SK-N-SH (cell line): Measurements from ENCODE around the gene CDH4. TPM values are rescaled to one million over a fixed set of nuclear protein-coding genes. Genes with fewer than 3 reads are reported as not detected.

Experiments
- CTCF ChIA-PET: fragments of 300-600, 350-600 bp; formaldehyde crosslinking; extraction: SDS; loops from one replicate; lab custom pipeline; 2021; lab: Yijun Ruan, JAX
- POLR2A ChIA-PET: fragments of 350-600 bp; sonication (Branson Sonifier 250); formaldehyde crosslinking; extraction: SDS; loops from one replicate; lab custom pipeline; 2020; ENCODE audit warnings: antibody characterized with exemption, inconsistent platforms; lab: Yijun Ruan, JAX
- DNase-seq: peaks from one replicate; pipeline ENCODE4 v3.0.0; 2012
- H2AFZ ChIP-seq: fragments of 200-600 bp; sonication (generic); 2 replicates; pipeline ENCODE4 v1.8.1; 2016; ENCODE audit warnings: antibody characterized with exemption, mild to moderate bottlenecking, low read depth
- H3F3A ChIP-seq: fragments of 200-600 bp; sonication (generic); replicated peaks from 2 replicates; pipeline ENCODE3; 2016; ENCODE audit warnings: antibody characterized with exemption, mild to moderate bottlenecking; ENCODE audit not compliant: insufficient read depth
- H3K27ac ChIP-seq, 2 experiments: fragments of 200-500 bp in 1 of 2; fragments of 200-600 bp in 1 of 2; sonication (Bioruptor generic) in 1 of 2; sonication (generic), shearing (Covaris generic) in 1 of 2; 2 replicates each; pipeline versions ENCODE4 v1.5.1 to v1.6.1; 2014 to 2016; ENCODE audit warnings: low read depth in 2 of 2, inconsistent platforms in 1 of 2, low read length in 1 of 2, mild to moderate bottlenecking in 1 of 2, mixed read lengths in 1 of 2
- H3K27me3 ChIP-seq: fragments of 200-600 bp; sonication (generic), shearing (Covaris generic); 2 replicates; pipeline ENCODE4 v1.6.1; 2016; ENCODE audit warnings: mixed run types; ENCODE audit not compliant: insufficient read depth
- H3K36me3 ChIP-seq, 2 experiments: fragments of 200-500 bp in 1 of 2; fragments of 200-600 bp in 1 of 2; sonication (Bioruptor generic) in 1 of 2; sonication (generic) in 1 of 2; replicated peaks in 1 of 2; 2 replicates each; pipeline versions ENCODE3 to v1.5.1; 2014 to 2016; ENCODE audit warnings: low read length in 1 of 2, mild to moderate bottlenecking in 1 of 2; ENCODE audit not compliant: insufficient read depth in 2 of 2, control insufficient read depth in 1 of 2
- H3K4me1 ChIP-seq, 2 experiments: fragments of 200-500 bp in 1 of 2; fragments of 200-600 bp in 1 of 2; sonication (Bioruptor generic) in 1 of 2; sonication (generic), shearing (Covaris generic) in 1 of 2; 2 replicates each; pipeline versions ENCODE4 v1.5.1 to v1.6.1; 2014 to 2016; ENCODE audit warnings: low read depth in 1 of 2, low read length in 1 of 2, mixed run types in 1 of 2; ENCODE audit not compliant: insufficient read depth in 2 of 2, control insufficient read depth in 1 of 2
- H3K4me2 ChIP-seq: fragments of 200-600 bp; sonication (generic), shearing (Covaris generic); 2 replicates; pipeline ENCODE4 v1.6.1; 2017; ENCODE audit warnings: mixed run types
- H3K4me3 ChIP-seq, 2 experiments: fragments of 200-500 bp in 1 of 2; fragments of 200-600 bp in 1 of 2; sonication (Bioruptor generic) in 1 of 2; sonication (generic), shearing (Covaris generic) in 1 of 2; 2 replicates each; pipeline versions ENCODE4 v1.5.1 to v1.8.1; 2014 to 2016; ENCODE audit warnings: low read depth in 2 of 2, inconsistent platforms in 1 of 2, low read length in 1 of 2, mild to moderate bottlenecking in 1 of 2, mixed read lengths in 1 of 2, moderate library complexity in 1 of 2
- H3K79me2 ChIP-seq: fragments of 200-600 bp; sonication (generic); 2 replicates; pipeline ENCODE4 v1.8.1; 2017; ENCODE audit warnings: mild to moderate bottlenecking; ENCODE audit not compliant: insufficient read depth
- H3K9ac ChIP-seq: fragments of 200-600 bp; sonication (generic); 2 replicates; pipeline ENCODE4 v1.6.1; 2017; ENCODE audit warnings: mixed run types
- H3K9me2 ChIP-seq: fragments of 200-600 bp; sonication (generic); 2 replicates; pipeline ENCODE4 v1.6.1; 2017; ENCODE audit warnings: mixed run types
- H3K9me3 ChIP-seq: fragments of 200-600 bp; sonication (generic); 2 replicates; pipeline ENCODE4 v1.6.1; 2017; ENCODE audit warnings: mixed run types, mild to moderate bottlenecking, moderate library complexity
- H4K20me1 ChIP-seq: fragments of 200-600 bp; sonication (generic); 2 replicates; pipeline ENCODE4 v1.6.1; 2017; ENCODE audit warnings: mild to moderate bottlenecking, mixed run types; ENCODE audit not compliant: insufficient read depth
- CHD2 ChIP-seq: fragments of 150-350 bp; IDR thresholded peaks from 2 replicates; pipeline ENCODE4 v1.6.1; 2018; ENCODE audit warnings: low read length; ENCODE audit not compliant: partially characterized antibody
- ELF1 ChIP-seq: IDR thresholded peaks from 2 replicates; pipeline ENCODE4 v1.4.0; 2012
- FOSL2 ChIP-seq: IDR thresholded peaks from 2 replicates; pipeline ENCODE4 v1.4.0; 2012; ENCODE audit warnings: low read depth, mild to moderate bottlenecking, moderate library complexity, borderline replicate concordance
- FOXJ3 ChIP-seq: sonication (generic); formaldehyde crosslinking; IDR thresholded peaks from 2 replicates; pipeline ENCODE4 v1.5.1; 2020; ENCODE audit warnings: mild to moderate bottlenecking, missing genetic modification reagents
- MXI1 ChIP-seq: IDR thresholded peaks from 2 replicates; pipeline ENCODE4 v1.6.1; 2012; ENCODE audit warnings: mild to moderate bottlenecking, low read depth, low read length, improper control_type of control experiment
- RAD21 ChIP-seq: IDR thresholded peaks from 2 replicates; pipeline ENCODE4 v1.6.1; 2012; ENCODE audit warnings: mild to moderate bottlenecking, low read length
- RCOR1 ChIP-seq: fragments of 150-350 bp; IDR thresholded peaks from 2 replicates; pipeline ENCODE4 v1.6.1; 2017; ENCODE audit warnings: antibody characterized with exemption, low read length
- SIN3A ChIP-seq: IDR thresholded peaks from 2 replicates; pipeline ENCODE4 v1.6.1; 2012; ENCODE audit warnings: low read depth, mild to moderate bottlenecking, low read length, moderate library complexity, borderline replicate concordance
- TAF1 ChIP-seq: IDR thresholded peaks from 2 replicates; pipeline ENCODE4 v1.6.1; 2012; ENCODE audit warnings: low read depth, mild to moderate bottlenecking, low read length, moderate library complexity, borderline replicate concordance
- TCF12 ChIP-seq: IDR thresholded peaks from 2 replicates; pipeline ENCODE4 v1.4.0; 2012
- WGBS: methylation state at CpG from one replicate; pipeline ENCODE4 v1.1.6; 2017; ENCODE audit warnings: low lambda C conversion rate; 5-methylcytosine and 5-hydroxymethylcytosine counted together
- polyA plus RNA-seq, 3 experiments: library from polyadenylated mRNA; depleted of rRNA; stranded (reverse); fragments of >200 nt; gene quantifications; 2 replicates each; pipeline ENCODE4 v1.2.3, GENCODE V29; 2012
- TF ChIP-seq, protein P1 (sequence below): fragments of 150-350 bp; IDR thresholded peaks from 2 replicates; pipeline ENCODE4 v1.6.1; 2016; ENCODE audit warnings: mild to moderate bottlenecking, low read depth, low read length
- TF ChIP-seq, protein P2 (sequence below): fragments of 150-350 bp; IDR thresholded peaks from 2 replicates; pipeline ENCODE4 v1.6.1; 2017; ENCODE audit warnings: antibody characterized with exemption, low read length, low read depth, borderline replicate concordance
- TF ChIP-seq, protein P3 (sequence below): IDR thresholded peaks from 2 replicates; pipeline ENCODE4 v1.4.0; 2012; ENCODE audit warnings: low read depth
- TF ChIP-seq, protein P4 (sequence below): IDR thresholded peaks from 2 replicates; pipeline ENCODE4 v1.4.0; 2012; ENCODE audit warnings: low read depth, borderline replicate concordance

CDH4 gene
- polyA plus RNA-seq, 1 of the 3 experiments (the other 2 are of a cell fraction): not detected

DNA sequence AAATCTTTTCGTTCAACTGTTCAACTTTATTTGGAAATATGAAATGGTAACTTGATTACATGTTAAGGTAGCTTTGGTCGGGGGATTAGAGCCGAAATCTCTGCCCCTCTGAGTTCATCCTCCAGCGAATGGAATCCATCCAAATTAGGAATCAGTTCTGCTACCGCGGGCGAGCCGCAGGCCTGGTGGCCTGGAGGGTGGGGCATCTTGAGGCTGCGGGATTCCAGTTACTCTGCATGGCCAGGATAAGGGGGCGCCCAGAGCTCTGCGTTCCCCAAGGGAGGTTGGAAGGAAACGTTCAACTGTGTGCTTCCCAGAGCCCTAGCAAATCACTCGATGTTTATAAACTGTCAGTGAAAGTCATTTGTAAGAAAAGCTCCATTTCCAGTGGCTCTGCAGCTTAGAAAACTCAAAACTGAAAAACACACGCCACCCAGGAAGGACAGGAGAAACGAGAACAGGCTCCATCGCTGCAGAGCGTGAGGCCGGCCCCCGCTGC is 551.4 kb downstream of the CDH4 start:
- H3K9ac ChIP-seq: no peak overlapping the region
- H4K20me1 ChIP-seq: no peaks in the 10 kb centered on the region
- no peaks in the 10 kb centered on the region for H3K79me2 ChIP-seq
- 52% methylated on average over 19 of the region's 19 CpGs for WGBS
- no peaks in the 10 kb centered on the region for H3K36me3 ChIP-seq
- H3K27ac ChIP-seq: no peak overlapping the region
- no peak overlapping the region for H3K4me3 ChIP-seq
- H3K4me1 ChIP-seq: no peaks in the 10 kb centered on the region
- no peaks in the 10 kb centered on the region for H3F3A ChIP-seq
- no peak for DNase-seq
- ChIA-PET POLR2A (no interaction called here), CTCF (no interaction called here)
- no peak overlapping the region for H3K4me2 ChIP-seq
- TF ChIP-seq, protein P1, sequence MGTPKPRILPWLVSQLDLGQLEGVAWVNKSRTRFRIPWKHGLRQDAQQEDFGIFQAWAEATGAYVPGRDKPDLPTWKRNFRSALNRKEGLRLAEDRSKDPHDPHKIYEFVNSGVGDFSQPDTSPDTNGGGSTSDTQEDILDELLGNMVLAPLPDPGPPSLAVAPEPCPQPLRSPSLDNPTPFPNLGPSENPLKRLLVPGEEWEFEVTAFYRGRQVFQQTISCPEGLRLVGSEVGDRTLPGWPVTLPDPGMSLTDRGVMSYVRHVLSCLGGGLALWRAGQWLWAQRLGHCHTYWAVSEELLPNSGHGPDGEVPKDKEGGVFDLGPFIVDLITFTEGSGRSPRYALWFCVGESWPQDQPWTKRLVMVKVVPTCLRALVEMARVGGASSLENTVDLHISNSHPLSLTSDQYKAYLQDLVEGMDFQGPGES: no peak
- TF ChIP-seq TCF12 (no peak), RCOR1 (no peak), FOXJ3 (CRISPR knock-in tag) (no peak), CHD2 (no peak), ELF1 (no peak)
- TF ChIP-seq, protein P2, sequence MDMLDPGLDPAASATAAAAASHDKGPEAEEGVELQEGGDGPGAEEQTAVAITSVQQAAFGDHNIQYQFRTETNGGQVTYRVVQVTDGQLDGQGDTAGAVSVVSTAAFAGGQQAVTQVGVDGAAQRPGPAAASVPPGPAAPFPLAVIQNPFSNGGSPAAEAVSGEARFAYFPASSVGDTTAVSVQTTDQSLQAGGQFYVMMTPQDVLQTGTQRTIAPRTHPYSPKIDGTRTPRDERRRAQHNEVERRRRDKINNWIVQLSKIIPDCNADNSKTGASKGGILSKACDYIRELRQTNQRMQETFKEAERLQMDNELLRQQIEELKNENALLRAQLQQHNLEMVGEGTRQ: no peak
- H3K27me3 ChIP-seq: no peaks in the 10 kb centered on the region
- H2AFZ ChIP-seq: no peak overlapping the region
- no peaks in the 10 kb centered on the region for H3K9me2 ChIP-seq
- H3K9me3 ChIP-seq: no peaks in the 10 kb centered on the region

DNA sequence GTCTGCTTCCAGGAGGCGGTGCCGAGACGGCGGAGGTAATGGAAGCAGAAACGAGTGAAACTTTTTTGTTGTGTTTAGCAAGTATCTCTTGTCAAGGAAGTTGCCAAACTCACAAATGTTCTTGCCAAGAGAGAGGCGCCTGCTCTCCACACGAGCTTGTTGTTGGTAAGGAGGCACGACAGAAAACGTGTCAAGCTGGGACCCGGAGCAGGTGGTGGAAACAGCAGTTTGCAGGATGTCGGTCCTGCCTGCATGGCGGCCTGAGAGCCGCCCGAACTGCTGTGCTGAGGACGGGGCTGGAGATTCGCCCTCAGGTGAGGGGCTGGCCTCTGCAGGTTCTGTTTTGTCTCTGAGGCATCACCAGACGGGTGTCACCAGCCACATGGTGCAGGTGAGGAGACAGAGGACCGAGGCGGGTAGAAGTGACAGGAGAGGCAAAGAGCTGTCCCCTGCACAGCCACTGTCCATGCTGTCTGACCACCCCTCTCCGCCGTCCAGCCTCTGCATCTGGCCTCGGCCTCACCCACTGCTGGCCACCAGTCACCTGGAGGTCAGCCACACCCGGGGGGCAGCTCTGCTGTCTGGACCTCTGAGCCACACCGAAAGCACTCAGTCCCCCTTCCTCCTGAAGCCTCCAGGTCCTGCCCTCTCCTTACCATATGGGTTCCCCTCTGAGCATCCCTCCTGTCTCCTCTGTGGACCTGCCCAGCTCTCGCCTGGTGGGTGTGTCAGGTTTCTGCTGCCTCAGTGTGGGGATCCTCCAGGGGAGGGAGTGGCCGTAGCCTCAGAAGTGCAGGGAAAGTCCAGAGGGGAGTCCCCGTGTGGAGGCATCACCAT is 552.1 kb downstream of the CDH4 start:
- H3K4me1 ChIP-seq: no peaks in the 10 kb centered on the region
- H3K9me2 ChIP-seq: no peaks in the 10 kb centered on the region
- H2AFZ ChIP-seq: no peak overlapping the region
- H3K27ac ChIP-seq: no peak overlapping the region
- no peaks in the 10 kb centered on the region for H3K9me3 ChIP-seq
- no peaks in the 10 kb centered on the region for H3F3A ChIP-seq
- H3K79me2 ChIP-seq: no peaks in the 10 kb centered on the region
- H3K27me3 ChIP-seq: no peaks in the 10 kb centered on the region
- ChIA-PET POLR2A (no interaction called here), CTCF (no interaction called here)
- no peak overlapping the region for H3K9ac ChIP-seq
- no peak overlapping the region for H3K4me2 ChIP-seq
- WGBS: 39% methylated on average over 22 of the region's 27 CpGs
- no peaks in the 10 kb centered on the region for H4K20me1 ChIP-seq
- no peak for DNase-seq
- no peaks in the 10 kb centered on the region for H3K36me3 ChIP-seq
- H3K4me3 ChIP-seq: no peak overlapping the region
- no peak for TF ChIP-seq RAD21
- TF ChIP-seq, protein P3, sequence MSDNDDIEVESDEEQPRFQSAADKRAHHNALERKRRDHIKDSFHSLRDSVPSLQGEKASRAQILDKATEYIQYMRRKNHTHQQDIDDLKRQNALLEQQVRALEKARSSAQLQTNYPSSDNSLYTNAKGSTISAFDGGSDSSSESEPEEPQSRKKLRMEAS: no peak
- no peak for TF ChIP-seq TCF12
- TF ChIP-seq FOSL2: no peak
- TF ChIP-seq, protein P4, sequence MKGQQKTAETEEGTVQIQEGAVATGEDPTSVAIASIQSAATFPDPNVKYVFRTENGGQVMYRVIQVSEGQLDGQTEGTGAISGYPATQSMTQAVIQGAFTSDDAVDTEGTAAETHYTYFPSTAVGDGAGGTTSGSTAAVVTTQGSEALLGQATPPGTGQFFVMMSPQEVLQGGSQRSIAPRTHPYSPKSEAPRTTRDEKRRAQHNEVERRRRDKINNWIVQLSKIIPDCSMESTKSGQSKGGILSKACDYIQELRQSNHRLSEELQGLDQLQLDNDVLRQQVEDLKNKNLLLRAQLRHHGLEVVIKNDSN: no peak
- TF ChIP-seq SIN3A: no peak
- TF ChIP-seq MXI1: no peak
- no peak for TF ChIP-seq TAF1
- TF ChIP-seq FOXJ3 (CRISPR knock-in tag): no peak
